SK-N-SH (cell line): ENCODE measurements around the gene SLC12A4. TPM values are rescaled to one million over a fixed set of nuclear protein-coding genes. Genes with fewer than 3 reads are reported as not detected.

Source experiments
- CTCF ChIA-PET: fragments of 300-600, 350-600 bp; formaldehyde crosslinking; extraction: SDS; loops from one replicate; lab custom pipeline; 2021; lab: Yijun Ruan, JAX
- POLR2A ChIA-PET: fragments of 350-600 bp; sonication (Branson Sonifier 250); formaldehyde crosslinking; extraction: SDS; loops from one replicate; lab custom pipeline; 2020; ENCODE audit warnings: antibody characterized with exemption, inconsistent platforms; lab: Yijun Ruan, JAX
- DNase-seq: peaks from one replicate; pipeline ENCODE4 v3.0.0; 2012
- H2AFZ ChIP-seq: fragments of 200-600 bp; sonication (generic); 2 replicates; pipeline ENCODE4 v1.8.1; 2016; ENCODE audit warnings: antibody characterized with exemption, mild to moderate bottlenecking, low read depth
- H3F3A ChIP-seq: fragments of 200-600 bp; sonication (generic); replicated peaks from 2 replicates; pipeline ENCODE3; 2016; ENCODE audit warnings: antibody characterized with exemption, mild to moderate bottlenecking; ENCODE audit not compliant: insufficient read depth
- H3K27ac ChIP-seq, 2 experiments: fragments of 200-500 bp in 1 of 2; fragments of 200-600 bp in 1 of 2; sonication (Bioruptor generic) in 1 of 2; sonication (generic), shearing (Covaris generic) in 1 of 2; 2 replicates each; pipeline versions ENCODE4 v1.5.1 to v1.6.1; 2014 to 2016; ENCODE audit warnings: low read depth in 2 of 2, inconsistent platforms in 1 of 2, low read length in 1 of 2, mild to moderate bottlenecking in 1 of 2, mixed read lengths in 1 of 2
- H3K27me3 ChIP-seq: fragments of 200-600 bp; sonication (generic), shearing (Covaris generic); 2 replicates; pipeline ENCODE4 v1.6.1; 2016; ENCODE audit warnings: mixed run types; ENCODE audit not compliant: insufficient read depth
- H3K36me3 ChIP-seq, 2 experiments: fragments of 200-500 bp in 1 of 2; fragments of 200-600 bp in 1 of 2; sonication (Bioruptor generic) in 1 of 2; sonication (generic) in 1 of 2; replicated peaks in 1 of 2; 2 replicates each; pipeline versions ENCODE3 to v1.5.1; 2014 to 2016; ENCODE audit warnings: low read length in 1 of 2, mild to moderate bottlenecking in 1 of 2; ENCODE audit not compliant: insufficient read depth in 2 of 2, control insufficient read depth in 1 of 2
- H3K4me1 ChIP-seq, 2 experiments: fragments of 200-500 bp in 1 of 2; fragments of 200-600 bp in 1 of 2; sonication (Bioruptor generic) in 1 of 2; sonication (generic), shearing (Covaris generic) in 1 of 2; 2 replicates each; pipeline versions ENCODE4 v1.5.1 to v1.6.1; 2014 to 2016; ENCODE audit warnings: low read depth in 1 of 2, low read length in 1 of 2, mixed run types in 1 of 2; ENCODE audit not compliant: insufficient read depth in 2 of 2, control insufficient read depth in 1 of 2
- H3K4me2 ChIP-seq: fragments of 200-600 bp; sonication (generic), shearing (Covaris generic); 2 replicates; pipeline ENCODE4 v1.6.1; 2017; ENCODE audit warnings: mixed run types
- H3K4me3 ChIP-seq, 2 experiments: fragments of 200-500 bp in 1 of 2; fragments of 200-600 bp in 1 of 2; sonication (Bioruptor generic) in 1 of 2; sonication (generic), shearing (Covaris generic) in 1 of 2; 2 replicates each; pipeline versions ENCODE4 v1.5.1 to v1.8.1; 2014 to 2016; ENCODE audit warnings: low read depth in 2 of 2, inconsistent platforms in 1 of 2, low read length in 1 of 2, mild to moderate bottlenecking in 1 of 2, mixed read lengths in 1 of 2, moderate library complexity in 1 of 2
- H3K79me2 ChIP-seq: fragments of 200-600 bp; sonication (generic); 2 replicates; pipeline ENCODE4 v1.8.1; 2017; ENCODE audit warnings: mild to moderate bottlenecking; ENCODE audit not compliant: insufficient read depth
- H3K9ac ChIP-seq: fragments of 200-600 bp; sonication (generic); 2 replicates; pipeline ENCODE4 v1.6.1; 2017; ENCODE audit warnings: mixed run types
- H3K9me2 ChIP-seq: fragments of 200-600 bp; sonication (generic); 2 replicates; pipeline ENCODE4 v1.6.1; 2017; ENCODE audit warnings: mixed run types
- H3K9me3 ChIP-seq: fragments of 200-600 bp; sonication (generic); 2 replicates; pipeline ENCODE4 v1.6.1; 2017; ENCODE audit warnings: mixed run types, mild to moderate bottlenecking, moderate library complexity
- H4K20me1 ChIP-seq: fragments of 200-600 bp; sonication (generic); 2 replicates; pipeline ENCODE4 v1.6.1; 2017; ENCODE audit warnings: mild to moderate bottlenecking, mixed run types; ENCODE audit not compliant: insufficient read depth
- ELF1 ChIP-seq: IDR thresholded peaks from 2 replicates; pipeline ENCODE4 v1.4.0; 2012
- FOSL2 ChIP-seq: IDR thresholded peaks from 2 replicates; pipeline ENCODE4 v1.4.0; 2012; ENCODE audit warnings: low read depth, mild to moderate bottlenecking, moderate library complexity, borderline replicate concordance
- GABPA ChIP-seq: IDR thresholded peaks from 2 replicates; pipeline ENCODE4 v1.4.0; 2012; ENCODE audit warnings: low read depth, mild to moderate bottlenecking
- IRF3 ChIP-seq: fragments of 150-350 bp; IDR thresholded peaks from 2 replicates; pipeline ENCODE4 v1.6.1; 2016; ENCODE audit warnings: mild to moderate bottlenecking, low read depth, low read length
- MAX ChIP-seq: IDR thresholded peaks from 2 replicates; pipeline ENCODE4 v1.4.0; 2012; ENCODE audit warnings: low read depth
- PBX3 ChIP-seq: IDR thresholded peaks from 2 replicates; pipeline ENCODE4; 2012
- POLR2AphosphoS5 ChIP-seq: IDR thresholded peaks from 2 replicates; pipeline ENCODE4 v1.6.1; 2012; ENCODE audit warnings: low read depth, low read length
- RCOR1 ChIP-seq: fragments of 150-350 bp; IDR thresholded peaks from 2 replicates; pipeline ENCODE4 v1.6.1; 2017; ENCODE audit warnings: antibody characterized with exemption, low read length
- REST ChIP-seq: IDR thresholded peaks from 2 replicates; pipeline ENCODE4 v1.6.1; 2012; ENCODE audit warnings: mild to moderate bottlenecking, low read depth, low read length, moderate library complexity
- TAF1 ChIP-seq: IDR thresholded peaks from 2 replicates; pipeline ENCODE4 v1.6.1; 2012; ENCODE audit warnings: low read depth, mild to moderate bottlenecking, low read length, moderate library complexity, borderline replicate concordance
- TEAD4 ChIP-seq: IDR thresholded peaks from 2 replicates; pipeline ENCODE4 v1.4.0; 2012; ENCODE audit warnings: mild to moderate bottlenecking, borderline replicate concordance; ENCODE audit not compliant: insufficient read depth
- USF2 ChIP-seq: fragments of 150-350 bp; IDR thresholded peaks from 2 replicates; pipeline ENCODE4 v1.6.1; 2017; ENCODE audit warnings: antibody characterized with exemption, low read length, low read depth, borderline replicate concordance
- WGBS: methylation state at CpG from one replicate; pipeline ENCODE4 v1.1.6; 2017; ENCODE audit warnings: low lambda C conversion rate; 5-methylcytosine and 5-hydroxymethylcytosine counted together
- polyA plus RNA-seq, 3 experiments: library from polyadenylated mRNA; depleted of rRNA; stranded (reverse); fragments of >200 nt; gene quantifications; 2 replicates each; pipeline ENCODE4 v1.2.3, GENCODE V29; 2012

SLC12A4 gene
- polyA plus RNA-seq (2012; rRNA removed) = 54.3 and 75.8 TPM in 2 replicates
- polyA plus RNA-seq (2012; cell fraction: cytosol; rRNA removed) = 15.0 and 24.0 TPM in 2 replicates
- 234 and 253 TPM in 2 replicates for polyA plus RNA-seq (2012; cell fraction: nucleus; rRNA removed)

GRCh38 chr16:67968400-67969253 is at the start of gene SLC12A4:
Gene SLC12A4, minus strand, starts transcription at chr16:67968637. Its CDS starts 84 bp downstream, at chr16:67968553.
- Histone ChIP-seq H3K4me1 (peaks cover 15 to 32% of the 10 kb centered on the region in 2 experiments; a peak in 3 of 4 replicates), H3K27ac (peak within 1 kb of the TSS; percentile 61 to 73), H3K9me3 (no peaks in the 10 kb centered on the region), H3K27me3 (no peaks in the 10 kb centered on the region), H3K79me2 (peaks cover 47% of the 10 kb centered on the region), H3K36me3 (peaks cover 12 to 13% of the 10 kb centered on the region in 2 experiments), H3K4me2 (peak within 1 kb of the TSS; percentile 96), H3K9me2 (no peaks in the 10 kb centered on the region), H3F3A (peaks cover 4% of the 10 kb centered on the region), H3K4me3 (peak within 1 kb of the TSS; percentile 73 to 79), H2AFZ (peak within 1 kb of the TSS; percentile 83), H4K20me1 (peaks cover 33% of the 10 kb centered on the region), H3K9ac (peak within 1 kb of the TSS; percentile 96)
- ChIA-PET CTCF (interaction anchor here (0.6 to 1.4 kb wide), 5 partner anchors 84 to 406 kb away, joined by 3 read pairs; partner anchors contain the start of gene CTCF), POLR2A (no interaction called here)
- DNase-seq = peak; percentile 99
- 18% methylated on average over 14 of the region's 78 CpGs for WGBS
- TF ChIP-seq PBX3 (peak; percentile 40; the same call in 1 of the 2 replicates), GABPA (peak; percentile 57), TAF1 (peak; percentile 48; the same call in 1 of the 2 replicates), REST (peak; percentile 27; the same call in 1 of the 2 replicates), TEAD4 (peak; percentile 71; the same call in 1 of the 2 replicates), RCOR1 (peak; percentile 22; the same call in 1 of the 2 replicates), ELF1 (no peak), USF2 (no peak), MAX (peak; percentile 10; the same call in 1 of the 2 replicates), FOSL2 (peak; percentile 37; the same call in 1 of the 2 replicates), POLR2AphosphoS5 (peak; percentile 61; the same call in 1 of the 2 replicates), IRF3 (no peak)
